SK-N-SH (cell line): Measurements from ENCODE around the gene PRKAG1.

Source experiments
- TEAD4 ChIP-seq: IDR thresholded peaks from 2 replicates; pipeline ENCODE4 v1.4.0; 2012; ENCODE audit warnings: mild to moderate bottlenecking, borderline replicate concordance; ENCODE audit not compliant: insufficient read depth
- ZBTB33 ChIP-seq: IDR thresholded peaks from 2 replicates; pipeline ENCODE4 v1.4.0; 2012; ENCODE audit warnings: low read depth, borderline replicate concordance
- TF ChIP-seq, protein P1 (sequence below): fragments of 200-600 bp; sonication (generic); IDR thresholded peaks from 2 replicates; pipeline ENCODE4 v1.6.1; 2017; ENCODE audit warnings: antibody characterized with exemption, mild to moderate bottlenecking, moderate library complexity

DNA sequence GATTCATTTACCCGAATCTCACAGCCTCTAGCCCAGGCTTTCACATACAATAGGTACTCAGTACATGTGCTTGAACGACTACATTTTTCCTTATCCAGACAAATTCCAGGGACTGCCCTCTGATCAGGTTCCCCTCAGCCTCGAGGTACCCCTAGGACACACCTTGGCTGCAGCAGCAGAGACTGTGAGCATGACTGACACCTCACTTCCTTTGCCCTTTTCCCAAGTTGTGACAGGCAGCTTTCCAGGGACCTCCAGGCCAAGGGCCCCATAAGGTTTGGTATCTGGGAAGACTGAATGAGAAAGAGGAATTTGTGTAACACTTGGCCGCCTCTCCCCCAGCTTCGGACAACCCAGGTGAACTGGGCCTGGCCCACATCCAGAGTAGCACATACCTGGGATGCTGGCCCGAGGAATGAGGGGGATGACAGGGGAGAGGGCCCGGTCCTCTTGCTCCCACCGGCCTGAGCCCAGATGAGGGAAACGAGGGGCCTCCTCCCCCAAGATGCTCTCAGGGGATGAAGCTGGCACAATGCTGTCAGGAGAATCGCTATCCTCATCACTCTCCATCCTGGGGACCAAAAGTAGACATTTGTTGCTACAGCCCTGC lies 10.2 kb upstream of the PRKAG1 start:
- TF ChIP-seq, protein P1, sequence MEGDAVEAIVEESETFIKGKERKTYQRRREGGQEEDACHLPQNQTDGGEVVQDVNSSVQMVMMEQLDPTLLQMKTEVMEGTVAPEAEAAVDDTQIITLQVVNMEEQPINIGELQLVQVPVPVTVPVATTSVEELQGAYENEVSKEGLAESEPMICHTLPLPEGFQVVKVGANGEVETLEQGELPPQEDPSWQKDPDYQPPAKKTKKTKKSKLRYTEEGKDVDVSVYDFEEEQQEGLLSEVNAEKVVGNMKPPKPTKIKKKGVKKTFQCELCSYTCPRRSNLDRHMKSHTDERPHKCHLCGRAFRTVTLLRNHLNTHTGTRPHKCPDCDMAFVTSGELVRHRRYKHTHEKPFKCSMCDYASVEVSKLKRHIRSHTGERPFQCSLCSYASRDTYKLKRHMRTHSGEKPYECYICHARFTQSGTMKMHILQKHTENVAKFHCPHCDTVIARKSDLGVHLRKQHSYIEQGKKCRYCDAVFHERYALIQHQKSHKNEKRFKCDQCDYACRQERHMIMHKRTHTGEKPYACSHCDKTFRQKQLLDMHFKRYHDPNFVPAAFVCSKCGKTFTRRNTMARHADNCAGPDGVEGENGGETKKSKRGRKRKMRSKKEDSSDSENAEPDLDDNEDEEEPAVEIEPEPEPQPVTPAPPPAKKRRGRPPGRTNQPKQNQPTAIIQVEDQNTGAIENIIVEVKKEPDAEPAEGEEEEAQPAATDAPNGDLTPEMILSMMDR: no peak
- no peak for TF ChIP-seq ZBTB33
- no peak for TF ChIP-seq TEAD4
